ENCODE results near the gene CTTN.
"Not testable (repeated sequence)": the region's sequence is repeated elsewhere in the genome, so short reads cannot be mapped to it uniquely, and the experiment has no call there.

The CTTN gene

GRCh38 chr11:70381872-70382861 lies 16.2 kb upstream of the CTTN start:
- no peak for DNase-seq

- no peak for DNase-seq
These were observed 14.4 kb upstream of the CTTN start for GRCh38 chr11:70383664-70384565.

- no peak for DNase-seq
These were observed 13.7 kb upstream of the CTTN start for GRCh38 chr11:70384566-70385152.

GRCh38 chr11:70387564-70387963 lies 10.8 kb upstream of the CTTN start:
- no peak for DNase-seq

- no peak for DNase-seq
These were observed 9.1 kb upstream of the CTTN start for GRCh38 chr11:70389201-70389600.

- DNase-seq: not testable (repeated sequence)
These were observed 7.4 kb upstream of the CTTN start for GRCh38 chr11:70390882-70391281.

- no peak for DNase-seq
These were observed 3.9 kb upstream of the CTTN start for GRCh38 chr11:70394211-70394950.

GRCh38 chr11:70397336-70397982 lies 870 bp upstream of the CTTN start:
- no peak for DNase-seq

- no peak for DNase-seq
These were observed 728 bp downstream of the CTTN start for GRCh38 chr11:70398834-70399680.

- DNase-seq: no peak
These were observed 1.4 kb downstream of the CTTN start for GRCh38 chr11:70399681-70400112.

GRCh38 chr11:70400643-70401042 lies 2.3 kb downstream of the CTTN start:
- DNase-seq: no peak

- no peak for DNase-seq
These were observed 3.7 kb downstream of the CTTN start for GRCh38 chr11:70402016-70402415.

GRCh38 chr11:70402685-70403084 lies 4.4 kb downstream of the CTTN start:
- DNase-seq: no peak

- no peak for DNase-seq
These were observed 5.9 kb downstream of the CTTN start for GRCh38 chr11:70404244-70404643.

- no peak for DNase-seq
These were observed 7.5 kb downstream of the CTTN start for GRCh38 chr11:70405679-70406395.

- no peak for DNase-seq
These were observed 8.8 kb downstream of the CTTN start for GRCh38 chr11:70407121-70407520.

GRCh38 chr11:70407814-70408213 lies 9.5 kb downstream of the CTTN start:
- no peak for DNase-seq

- DNase-seq: not testable (repeated sequence)
These were observed 10.0 kb downstream of the CTTN start for GRCh38 chr11:70408326-70408725.

GRCh38 chr11:70409437-70409836 lies 11.1 kb downstream of the CTTN start:
- no peak for DNase-seq

GRCh38 chr11:70409871-70410270 lies 11.5 kb downstream of the CTTN start:
- DNase-seq: no peak

Measured in NCI-H1105 (cell line).